ENCODE data around the gene WDR76.

DNA sequence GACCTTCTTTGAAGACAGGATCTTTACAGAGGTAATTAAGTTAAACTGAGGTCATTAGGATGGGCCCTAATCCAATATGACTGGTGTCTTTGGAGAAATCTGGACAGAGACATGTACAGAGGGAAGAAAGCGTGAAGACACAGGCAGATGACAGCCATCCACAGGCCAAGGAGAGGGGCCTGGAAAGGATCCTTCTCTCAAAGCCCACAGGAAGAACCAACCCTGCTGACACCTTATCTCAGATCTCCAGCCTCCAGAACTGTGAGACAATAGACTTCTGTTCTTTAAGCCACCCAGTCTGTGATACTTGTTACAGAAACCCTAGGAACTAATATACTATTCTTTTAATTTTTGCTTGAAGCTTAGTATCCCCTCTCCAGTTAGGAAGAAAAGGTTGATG, 74.2 kb downstream of the WDR76 start:
- TF ChIP-seq, protein P1, sequence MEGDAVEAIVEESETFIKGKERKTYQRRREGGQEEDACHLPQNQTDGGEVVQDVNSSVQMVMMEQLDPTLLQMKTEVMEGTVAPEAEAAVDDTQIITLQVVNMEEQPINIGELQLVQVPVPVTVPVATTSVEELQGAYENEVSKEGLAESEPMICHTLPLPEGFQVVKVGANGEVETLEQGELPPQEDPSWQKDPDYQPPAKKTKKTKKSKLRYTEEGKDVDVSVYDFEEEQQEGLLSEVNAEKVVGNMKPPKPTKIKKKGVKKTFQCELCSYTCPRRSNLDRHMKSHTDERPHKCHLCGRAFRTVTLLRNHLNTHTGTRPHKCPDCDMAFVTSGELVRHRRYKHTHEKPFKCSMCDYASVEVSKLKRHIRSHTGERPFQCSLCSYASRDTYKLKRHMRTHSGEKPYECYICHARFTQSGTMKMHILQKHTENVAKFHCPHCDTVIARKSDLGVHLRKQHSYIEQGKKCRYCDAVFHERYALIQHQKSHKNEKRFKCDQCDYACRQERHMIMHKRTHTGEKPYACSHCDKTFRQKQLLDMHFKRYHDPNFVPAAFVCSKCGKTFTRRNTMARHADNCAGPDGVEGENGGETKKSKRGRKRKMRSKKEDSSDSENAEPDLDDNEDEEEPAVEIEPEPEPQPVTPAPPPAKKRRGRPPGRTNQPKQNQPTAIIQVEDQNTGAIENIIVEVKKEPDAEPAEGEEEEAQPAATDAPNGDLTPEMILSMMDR (IDR thresholded peaks at IDR 0.05; ENCODE audit: insufficient read depth, low read length, poor library complexity, severe bottlenecking) = no peak
- no peak for TF ChIP-seq EZH2phosphoT487 (conservative IDR thresholded peaks at IDR 0.05; ENCODE audit: low read length)
